Measurements from ENCODE around the gene PIANP. TPM values are rescaled to one million over a fixed set of nuclear protein-coding genes. Genes with fewer than 3 reads are reported as not detected.

The PIANP gene
- total RNA-seq, 1 donor from 2014 or later, result 3.6 TPM

DNA sequence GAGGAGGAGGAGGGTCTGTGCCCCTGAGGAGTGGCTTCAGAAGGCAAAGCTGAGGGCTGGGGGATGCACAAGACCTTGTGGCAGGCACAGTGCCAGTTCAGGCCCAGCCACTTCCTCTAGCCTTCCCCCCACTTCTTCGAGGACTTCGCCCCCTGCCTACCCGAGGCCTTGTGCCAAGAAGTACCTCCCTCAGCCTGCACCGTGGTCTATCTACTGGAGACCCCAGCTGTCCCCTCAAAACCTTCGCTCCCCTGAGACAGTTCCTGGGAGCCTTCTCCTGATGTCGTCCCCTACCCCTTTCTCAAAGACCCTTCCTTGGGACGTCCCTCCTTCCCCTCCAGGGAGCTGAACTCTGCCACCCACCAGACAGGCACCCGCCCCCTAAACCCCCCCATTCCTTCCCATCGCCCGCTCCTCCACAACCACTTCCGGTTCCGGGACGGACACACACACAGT is 12.0 kb downstream of the PIANP start:
- H3K9me3 ChIP-seq (ENCODE audit: insufficient read depth, low read depth, low read length), result no peaks in the 10 kb centered on the region
- H3K4me1 Mint-ChIP-seq (ENCODE audit: low read depth, unreplicated experiment), result peaks cover 41% of the 10 kb centered on the region
- H3K4me1 ChIP-seq (ENCODE audit: insufficient read depth, low read length), result peaks cover 25% of the 10 kb centered on the region
- H4K20me1 ChIP-seq (ENCODE audit: insufficient read depth, low read length), result peaks cover 45% of the 10 kb centered on the region
- H3K27ac Mint-ChIP-seq (ENCODE audit: unreplicated experiment), result peak overlapping the region; percentile 83
- TF ChIP-seq EZH2 (IDR thresholded peaks at IDR 0.05; ENCODE audit: insufficient read depth, low read length), result no peak
- TF ChIP-seq, protein P1, sequence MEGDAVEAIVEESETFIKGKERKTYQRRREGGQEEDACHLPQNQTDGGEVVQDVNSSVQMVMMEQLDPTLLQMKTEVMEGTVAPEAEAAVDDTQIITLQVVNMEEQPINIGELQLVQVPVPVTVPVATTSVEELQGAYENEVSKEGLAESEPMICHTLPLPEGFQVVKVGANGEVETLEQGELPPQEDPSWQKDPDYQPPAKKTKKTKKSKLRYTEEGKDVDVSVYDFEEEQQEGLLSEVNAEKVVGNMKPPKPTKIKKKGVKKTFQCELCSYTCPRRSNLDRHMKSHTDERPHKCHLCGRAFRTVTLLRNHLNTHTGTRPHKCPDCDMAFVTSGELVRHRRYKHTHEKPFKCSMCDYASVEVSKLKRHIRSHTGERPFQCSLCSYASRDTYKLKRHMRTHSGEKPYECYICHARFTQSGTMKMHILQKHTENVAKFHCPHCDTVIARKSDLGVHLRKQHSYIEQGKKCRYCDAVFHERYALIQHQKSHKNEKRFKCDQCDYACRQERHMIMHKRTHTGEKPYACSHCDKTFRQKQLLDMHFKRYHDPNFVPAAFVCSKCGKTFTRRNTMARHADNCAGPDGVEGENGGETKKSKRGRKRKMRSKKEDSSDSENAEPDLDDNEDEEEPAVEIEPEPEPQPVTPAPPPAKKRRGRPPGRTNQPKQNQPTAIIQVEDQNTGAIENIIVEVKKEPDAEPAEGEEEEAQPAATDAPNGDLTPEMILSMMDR (IDR thresholded peaks at IDR 0.05; ENCODE audit: insufficient read depth, low read depth, low read length), result no peak
- no peaks in the 10 kb centered on the region for H3K27me3 Mint-ChIP-seq (ENCODE audit: low read depth, unreplicated experiment)
- peak overlapping the region; percentile 78 for H2AFZ ChIP-seq (ENCODE audit: low read depth, low read length)
- DNase-seq (ENCODE audit: low read depth) (peak; percentile 9), FAIRE-seq (no peak)
- no peaks in the 10 kb centered on the region for H3K9me3 Mint-ChIP-seq (ENCODE audit: unreplicated experiment)
- H3K27me3 ChIP-seq (ENCODE audit: insufficient read depth, low read length), result no peaks in the 10 kb centered on the region
- peaks cover 6% of the 10 kb centered on the region for H3K36me3 Mint-ChIP-seq (ENCODE audit: low read depth, unreplicated experiment)
- peak overlapping the region; percentile 94 for H3K4me2 ChIP-seq (ENCODE audit: low read length)
- H3K4me3 Mint-ChIP-seq (ENCODE audit: unreplicated experiment), result peak overlapping the region; percentile 89
- peak overlapping the region; percentile 95 for H3K27ac ChIP-seq (ENCODE audit: low read depth, low read length)
- peak overlapping the region; percentile 90 for H3K9ac ChIP-seq (ENCODE audit: low read length)
- peak overlapping the region; percentile 82 for H3K4me3 ChIP-seq (ENCODE audit: insufficient read depth, low read depth, low read length)
- H3K36me3 ChIP-seq (ENCODE audit: insufficient read depth, low read length), result peaks cover 5% of the 10 kb centered on the region
- peaks cover 67% of the 10 kb centered on the region for H3K79me2 ChIP-seq (ENCODE audit: insufficient read depth, low read length)

DNA sequence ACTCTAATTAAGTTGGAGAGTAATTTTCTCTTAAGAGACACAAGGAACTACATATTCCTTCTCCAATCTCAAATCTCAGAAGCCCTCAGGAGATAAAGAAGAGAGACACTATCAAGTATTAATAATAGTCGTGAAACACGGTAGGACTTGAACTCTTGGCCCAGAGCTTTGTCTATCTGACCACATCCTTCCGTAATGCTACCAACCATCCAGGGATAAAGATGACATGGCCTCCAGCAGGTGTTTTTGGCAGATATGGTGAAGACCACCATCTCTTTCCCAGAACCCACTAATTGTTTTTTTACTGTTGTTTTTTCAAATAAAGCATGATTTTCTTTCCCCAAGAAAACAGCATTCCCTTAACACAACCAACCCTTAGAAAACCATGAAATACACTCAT is 14.8 kb downstream of the PIANP start:
- H3K4me2 ChIP-seq (ENCODE audit: low read length), result peak overlapping the region; percentile 94
- no peaks in the 10 kb centered on the region for H3K27me3 ChIP-seq (ENCODE audit: insufficient read depth, low read length)
- DNase-seq (ENCODE audit: low read depth), result no peak
- Mint-ChIP-seq H3K36me3 (ENCODE audit: low read depth, unreplicated experiment) (peaks cover 4% of the 10 kb centered on the region), H3K9me3 (ENCODE audit: unreplicated experiment) (no peaks in the 10 kb centered on the region), H3K4me3 (ENCODE audit: unreplicated experiment) (no peak overlapping the region), H3K27me3 (ENCODE audit: low read depth, unreplicated experiment) (no peaks in the 10 kb centered on the region), H3K27ac (ENCODE audit: unreplicated experiment) (no peak overlapping the region), H3K4me1 (ENCODE audit: low read depth, unreplicated experiment) (peaks cover 29% of the 10 kb centered on the region)
- no peak overlapping the region for H3K4me3 ChIP-seq (ENCODE audit: insufficient read depth, low read depth, low read length)
- H2AFZ ChIP-seq (ENCODE audit: low read depth, low read length), result no peak overlapping the region
- peaks cover 93% of the 10 kb centered on the region for H3K79me2 ChIP-seq (ENCODE audit: insufficient read depth, low read length)
- H3K9ac ChIP-seq (ENCODE audit: low read length), result no peak overlapping the region
- peaks cover 25% of the 10 kb centered on the region for H3K4me1 ChIP-seq (ENCODE audit: insufficient read depth, low read length)
- no peaks in the 10 kb centered on the region for H3K9me3 ChIP-seq (ENCODE audit: insufficient read depth, low read depth, low read length)
- no peak overlapping the region for H3K27ac ChIP-seq (ENCODE audit: low read depth, low read length)
- FAIRE-seq, result no peak
- TF ChIP-seq, protein P1 (IDR thresholded peaks at IDR 0.05; ENCODE audit: insufficient read depth, low read depth, low read length), result no peak
- TF ChIP-seq EZH2 (IDR thresholded peaks at IDR 0.05; ENCODE audit: insufficient read depth, low read length), result no peak
- H3K36me3 ChIP-seq (ENCODE audit: insufficient read depth, low read length), result peaks cover 5% of the 10 kb centered on the region
- peaks cover 68% of the 10 kb centered on the region for H4K20me1 ChIP-seq (ENCODE audit: insufficient read depth, low read length)

GRCh38 chr12:6684609-6685008 is 16.0 kb downstream of the PIANP start:
- Histone ChIP-seq H3K79me2 (ENCODE audit: insufficient read depth, low read length) (peaks cover 96% of the 10 kb centered on the region), H3K36me3 (ENCODE audit: insufficient read depth, low read length) (peaks cover 7% of the 10 kb centered on the region)
- no peak for TF ChIP-seq EZH2 (IDR thresholded peaks at IDR 0.05; ENCODE audit: insufficient read depth, low read length)
- TF ChIP-seq, protein P1 (IDR thresholded peaks at IDR 0.05; ENCODE audit: insufficient read depth, low read depth, low read length), result peak; percentile 43

More at GRCh38 chr12:6684609-6685008, 16.0 kb downstream of the PIANP start:
- DNase-seq (ENCODE audit: low read depth) (no peak), FAIRE-seq (no peak)
- no peak overlapping the region for H3K27ac ChIP-seq (ENCODE audit: low read depth, low read length)
- H3K4me1 Mint-ChIP-seq (ENCODE audit: low read depth, unreplicated experiment), result peaks cover 25% of the 10 kb centered on the region
- peaks cover 4% of the 10 kb centered on the region for H3K36me3 Mint-ChIP-seq (ENCODE audit: low read depth, unreplicated experiment)
- no peak overlapping the region for H3K27ac Mint-ChIP-seq (ENCODE audit: unreplicated experiment)
- no peaks in the 10 kb centered on the region for H3K9me3 Mint-ChIP-seq (ENCODE audit: unreplicated experiment)
- no peak overlapping the region for H3K4me3 ChIP-seq (ENCODE audit: insufficient read depth, low read depth, low read length)
- no peak overlapping the region for H3K4me3 Mint-ChIP-seq (ENCODE audit: unreplicated experiment)
- H3K27me3 Mint-ChIP-seq (ENCODE audit: low read depth, unreplicated experiment), result no peaks in the 10 kb centered on the region
- peaks cover 20% of the 10 kb centered on the region for H3K4me1 ChIP-seq (ENCODE audit: insufficient read depth, low read length)
- no peaks in the 10 kb centered on the region for H3K27me3 ChIP-seq (ENCODE audit: insufficient read depth, low read length)
- no peak overlapping the region for H3K4me2 ChIP-seq (ENCODE audit: low read length)
- H4K20me1 ChIP-seq (ENCODE audit: insufficient read depth, low read length), result peaks cover 80% of the 10 kb centered on the region
- H3K9ac ChIP-seq (ENCODE audit: low read length), result no peak overlapping the region
- H2AFZ ChIP-seq (ENCODE audit: low read depth, low read length), result no peak overlapping the region
- no peaks in the 10 kb centered on the region for H3K9me3 ChIP-seq (ENCODE audit: insufficient read depth, low read depth, low read length)
